GM21825 (cell line): ENCODE measurements around the gene NR0B2.

Source experiments
- ATAC-seq: cut with Tn5 transposase; IDR thresholded peaks from one replicate; pipeline ENCODE4 v1.9.1; 2021; ENCODE audit warnings: mild to moderate bottlenecking, moderate library complexity; ENCODE audit not compliant: unreplicated experiment

NR0B2 gene

GRCh38 chr1:26938004-26938658 lies 24.4 kb upstream of the NR0B2 start:
- ATAC-seq: no peak

- no peak for ATAC-seq
These were observed 23.0 kb upstream of the NR0B2 start for GRCh38 chr1:26936823-26937222.

DNA sequence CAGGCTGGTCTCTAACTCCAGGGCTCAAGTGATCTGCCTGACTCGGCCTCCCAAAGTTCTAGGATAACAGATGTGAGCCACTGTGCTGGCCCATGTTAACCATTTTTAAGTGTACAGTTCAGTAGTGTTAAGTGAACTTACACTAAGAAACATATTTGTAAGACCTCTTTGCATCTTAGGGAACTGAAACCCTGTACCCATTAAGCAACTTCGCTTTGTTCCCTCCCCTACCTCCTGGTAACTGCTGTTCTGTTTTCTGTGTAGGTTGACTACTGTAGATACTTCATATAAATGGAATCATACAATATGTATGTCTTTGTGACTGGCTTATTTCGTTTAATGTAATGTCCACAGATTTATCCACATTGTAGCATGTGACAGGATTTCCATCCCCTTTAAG lies 18.8 kb upstream of the NR0B2 start:
- ATAC-seq: no peak

DNA sequence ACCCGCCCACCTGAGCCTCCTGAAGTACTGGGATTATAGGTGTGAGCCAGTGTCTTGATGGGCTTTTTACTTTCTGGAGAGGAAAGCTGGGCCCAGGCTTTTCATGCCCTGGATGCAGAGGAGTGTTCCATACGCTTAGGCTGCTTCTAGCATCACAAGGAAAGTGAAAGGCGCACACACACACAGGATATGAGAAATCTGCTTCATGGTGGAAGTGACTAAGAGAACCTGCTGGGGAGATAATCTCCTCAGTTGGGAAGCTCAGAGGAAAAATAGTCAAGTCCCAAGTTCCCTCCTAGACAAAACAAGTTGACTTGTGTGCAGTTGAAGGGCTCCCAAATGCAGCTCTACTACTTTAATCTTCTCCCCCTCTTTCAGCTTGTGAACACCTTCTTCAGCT lies 9.9 kb upstream of the NR0B2 start:
- no peak for ATAC-seq

DNA sequence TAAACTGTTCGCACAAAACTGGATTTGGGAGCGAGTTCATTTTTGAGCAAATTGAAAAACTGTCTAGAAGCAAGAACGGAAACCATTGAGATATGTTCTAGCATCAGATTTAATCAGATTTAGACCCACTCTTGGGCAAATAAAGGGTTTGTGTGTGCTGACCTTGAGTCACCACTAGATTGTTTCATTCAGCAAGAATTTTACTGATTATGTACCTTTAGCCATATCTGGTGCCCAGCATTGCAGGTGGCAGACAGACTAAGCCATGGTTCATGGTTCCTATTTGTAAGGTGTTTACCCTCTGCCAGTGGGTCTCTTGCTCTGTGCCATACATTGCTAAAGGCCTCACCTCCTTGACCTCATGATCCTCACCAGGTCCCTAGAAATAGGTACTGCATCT lies 9.1 kb upstream of the NR0B2 start:
- ATAC-seq: no peak

DNA sequence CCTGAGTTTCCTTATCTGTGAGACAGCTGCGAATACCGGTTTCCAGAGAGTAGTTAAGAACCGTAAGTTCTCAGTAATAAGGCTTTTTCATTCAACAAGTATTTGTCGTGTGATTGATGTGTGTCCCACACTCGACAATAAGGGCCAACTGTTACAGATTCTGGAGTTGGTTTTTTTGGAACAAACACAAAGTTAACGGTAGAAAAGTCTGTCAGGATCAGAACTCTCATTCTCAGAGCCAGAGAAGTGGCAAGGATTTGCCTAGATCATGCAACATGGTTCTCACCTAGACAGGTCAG lies 8.6 kb upstream of the NR0B2 start:
- no peak for ATAC-seq

DNA sequence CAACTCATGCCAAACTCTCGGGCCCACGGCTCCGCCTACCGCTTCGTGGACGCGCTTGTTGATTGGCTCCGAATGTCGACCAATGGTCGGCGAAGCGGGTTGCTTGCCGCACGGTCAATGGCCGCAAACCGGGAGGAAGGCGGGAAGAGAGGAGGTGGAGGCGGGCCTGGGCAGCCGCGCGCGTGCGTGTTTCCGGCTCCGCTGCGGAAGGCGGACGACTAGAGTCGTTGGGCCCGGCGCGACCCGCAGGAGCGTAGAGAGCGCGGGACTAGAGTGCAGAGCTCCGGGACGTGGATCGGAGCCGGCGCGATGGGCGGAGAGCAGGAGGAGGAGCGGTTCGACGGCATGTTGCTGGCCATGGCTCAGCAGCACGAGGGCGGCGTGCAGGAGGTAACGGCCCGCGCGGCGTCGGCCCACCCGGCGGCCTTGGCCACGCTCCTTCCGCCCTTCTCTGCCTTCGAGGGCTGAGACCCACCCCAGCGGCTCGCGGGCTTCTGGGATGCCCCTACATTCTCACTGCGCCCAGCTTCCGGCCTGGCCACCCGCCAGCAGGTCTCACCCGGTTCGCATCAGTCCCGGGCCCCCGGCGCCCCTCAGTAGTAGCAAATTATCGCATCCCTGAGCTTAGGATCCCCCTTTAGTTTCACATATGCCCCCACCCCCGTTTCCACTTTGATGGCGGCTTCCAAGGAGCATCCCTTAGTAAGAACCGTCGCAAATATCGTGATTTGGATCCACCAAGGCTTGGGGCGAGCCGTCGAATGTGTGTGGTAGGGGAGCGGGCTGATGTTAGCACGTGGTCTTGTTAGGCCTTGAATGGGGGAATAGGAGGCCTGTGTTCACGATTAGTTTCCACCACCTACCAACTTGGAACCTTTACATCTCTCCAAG lies 8.0 kb upstream of the NR0B2 start, which contains the start of gene NUDC:
Gene NUDC (plus strand): TSS at position 204 of the 891 bp plus-strand sequence. CDS start 106 bp downstream, at position 310.
- ATAC-seq: peak; percentile 94

GRCh38 chr1:26921126-26921539 lies 7.4 kb upstream of the NR0B2 start:
- no peak for ATAC-seq

GRCh38 chr1:26915204-26915842 lies 1.5 kb upstream of the NR0B2 start:
- ATAC-seq: no peak

DNA sequence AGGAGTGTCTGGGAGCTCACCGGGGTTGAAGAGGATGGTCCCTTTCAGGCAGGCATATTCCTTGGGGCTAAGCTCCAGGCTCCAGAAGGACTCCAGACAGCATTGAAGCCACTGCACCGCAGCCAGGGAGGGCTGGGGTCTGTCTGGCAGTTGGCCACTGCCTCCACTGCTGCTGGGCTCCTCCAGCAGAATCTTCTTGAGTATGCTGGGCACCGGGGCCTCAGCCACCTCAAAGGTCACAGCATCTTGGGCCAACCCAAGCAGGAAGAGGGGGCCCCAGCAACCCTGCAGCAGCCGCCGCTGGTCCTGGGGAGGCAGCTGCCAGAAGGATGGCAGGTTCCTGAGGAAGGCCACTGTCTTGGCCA lies 404 bp downstream of the NR0B2 start:
- ATAC-seq: no peak

- ATAC-seq: no peak
These were observed 1.7 kb downstream of the NR0B2 start for GRCh38 chr1:26912147-26912490.

- no peak for ATAC-seq
These were observed 2.2 kb downstream of the NR0B2 start for GRCh38 chr1:26911399-26912146.

DNA sequence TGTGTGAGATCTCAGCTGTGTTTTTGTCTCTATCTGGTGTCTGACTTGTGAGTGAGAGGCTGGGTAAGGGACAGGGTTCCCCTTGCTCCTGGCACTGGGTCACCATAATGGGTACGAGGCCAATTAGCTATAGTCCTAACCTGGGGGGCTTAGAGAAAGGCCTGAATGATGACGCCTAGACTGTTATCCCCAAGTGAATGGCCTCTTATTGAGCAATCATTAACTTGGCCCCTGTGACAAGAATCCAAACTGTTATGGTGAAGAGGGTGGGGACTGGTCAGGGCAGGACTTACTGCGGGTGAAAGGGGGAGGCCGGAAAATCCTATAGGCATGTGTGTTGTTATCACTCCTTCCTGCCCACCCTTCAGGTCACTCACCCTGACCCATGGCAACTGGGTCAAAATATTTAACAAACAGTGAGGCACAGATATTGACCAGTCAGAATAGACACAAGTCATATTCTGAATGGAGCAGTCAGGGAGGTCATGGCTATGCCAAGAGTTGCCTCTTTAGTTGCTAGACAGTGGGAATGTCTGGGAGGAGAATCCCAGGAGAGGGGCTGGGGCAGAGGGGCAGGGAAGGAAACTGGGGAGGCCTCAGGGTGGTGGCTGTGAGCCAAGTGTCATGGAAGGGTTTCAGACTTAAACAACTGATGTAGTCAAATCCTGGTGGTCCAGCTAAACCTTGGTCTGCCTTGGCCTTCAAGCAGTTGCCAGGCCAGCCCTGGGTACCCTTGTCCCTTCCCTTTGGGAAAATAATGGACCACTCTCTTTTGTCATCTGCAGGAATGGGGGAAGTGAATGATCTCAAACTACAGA lies 3.2 kb downstream of the NR0B2 start:
- ATAC-seq: no peak

GRCh38 chr1:26909951-26910342 lies 3.8 kb downstream of the NR0B2 start:
- ATAC-seq: no peak

- ATAC-seq: no peak
These were observed 6.5 kb downstream of the NR0B2 start for GRCh38 chr1:26907071-26907917.

DNA sequence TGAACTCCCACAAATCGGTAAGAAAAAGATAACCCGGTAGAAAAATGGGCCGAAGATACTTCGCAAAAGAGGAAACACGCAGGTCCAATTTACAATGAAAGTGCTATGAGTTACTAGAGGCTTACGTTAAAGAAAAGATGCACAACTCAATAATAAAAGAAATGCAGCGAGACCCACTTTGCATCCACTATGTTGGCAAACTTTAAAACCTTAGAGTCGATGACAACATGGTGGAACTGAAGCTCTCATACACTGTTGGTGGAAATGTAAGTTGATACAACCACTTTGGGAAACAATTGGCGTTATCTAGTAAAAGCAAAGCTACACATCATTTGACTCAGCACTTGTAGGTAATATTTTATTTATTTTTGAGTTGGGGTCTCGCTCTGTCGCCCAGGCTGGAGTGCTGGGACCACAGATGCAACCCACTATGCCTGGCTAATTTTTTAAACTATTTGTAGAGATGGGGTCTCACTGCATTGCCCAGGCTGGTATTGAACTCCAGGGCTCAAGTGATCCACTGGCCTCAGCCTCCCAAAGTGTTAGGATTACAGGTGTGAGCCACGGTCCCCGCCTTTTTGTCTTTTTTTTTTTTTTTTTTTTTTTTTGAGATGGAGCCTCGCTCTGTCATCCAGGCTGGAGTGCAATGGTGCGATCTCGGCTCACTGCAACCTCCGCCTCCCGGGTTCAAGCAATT lies 12.8 kb downstream of the NR0B2 start:
- ATAC-seq: no peak

DNA sequence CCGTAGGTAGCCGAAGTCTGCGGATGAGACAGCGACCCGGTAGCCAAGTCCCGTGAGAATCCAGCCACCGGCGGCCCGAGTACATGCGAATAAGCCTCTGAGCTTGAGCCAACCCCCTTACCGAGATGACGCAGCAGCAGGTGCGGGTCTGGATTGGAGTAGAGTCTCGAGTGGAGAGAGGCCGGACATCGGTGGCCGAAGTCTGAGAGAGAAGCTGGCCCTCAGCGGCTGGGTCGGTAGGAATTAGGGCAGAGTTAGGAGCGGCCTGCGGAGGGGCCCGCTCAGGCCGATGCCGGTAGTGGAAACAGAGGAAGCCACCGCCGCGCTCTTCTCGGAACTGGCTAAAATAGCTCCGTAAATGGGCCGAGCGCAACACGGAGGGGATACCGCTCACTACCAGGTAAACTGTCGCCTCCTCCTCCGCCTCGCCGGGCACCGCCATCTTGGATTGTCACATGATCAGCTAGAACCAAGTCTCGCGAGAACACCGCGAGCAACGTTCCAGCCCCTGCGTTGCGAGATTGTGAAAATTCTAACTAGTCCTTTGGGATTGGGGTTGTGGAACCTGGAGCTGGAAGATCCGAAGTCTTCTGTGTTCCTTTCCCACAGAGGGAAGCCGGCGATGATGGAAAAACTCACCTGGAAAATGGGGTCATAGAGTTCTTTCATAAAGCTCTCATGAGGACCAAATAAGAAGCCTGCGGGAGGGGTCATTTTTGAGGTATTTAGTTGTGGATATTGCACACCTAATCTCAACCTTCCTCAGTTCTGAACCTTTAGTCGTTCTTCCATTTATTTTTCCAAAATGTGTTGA lies 13.6 kb downstream of the NR0B2 start, which contains the start of gene GPATCH3:
Gene GPATCH3 (minus strand): TSS at position 467 of the 814 bp plus-strand sequence. CDS start 25 bp downstream, at position 442.
- ATAC-seq: peak; percentile 78

GRCh38 chr1:26897351-26897750 lies 16.4 kb downstream of the NR0B2 start:
- no peak for ATAC-seq
